ENCODE data around the gene SRSF10. TPM values are rescaled to one million over a fixed set of nuclear protein-coding genes. Genes with fewer than 3 reads are reported as not detected.
A peak's percentile ranks its signal among the peaks of the same experiment; 100 is the strongest.

Gene SRSF10
- total and polyA plus RNA-seq, 9 of the 15 experiments (the other 6 are each of a cell fraction or from before 2014, with no cell fraction given): 154 to 264 (median 205) TPM

GRCh38 chr1:23930270-23930669 lies 49.9 kb downstream of the SRSF10 start:
- H3K79me2 ChIP-seq (ENCODE audit: control insufficient read depth, insufficient read depth, low read length): no peaks in the 10 kb centered on the region
- H3K9ac ChIP-seq (ENCODE audit: insufficient read depth in 1 of 2, low read depth in 2 of 2, low read length in 2 of 2): no peak overlapping the region
- no peaks in the 10 kb centered on the region for H3K9me1 ChIP-seq (ENCODE audit: control insufficient read depth, insufficient read depth, low read length)
- POLR2A ChIA-PET: interaction anchor here (0.6 to 1.1 kb wide), 3 partner anchors 21 to 129 kb away, joined by 3 read pairs; no protein-coding TSS in a partner anchor
- H3K4me2 ChIP-seq (ENCODE audit: insufficient read depth, low read length): no peak overlapping the region
- in situ Hi-C loops (cut with MboI) (no loop called here), intact Hi-C loops (cut with micrococcal nuclease) (no loop called here)
- WGBS (ENCODE audit: insufficient coverage, low coverage, missing lambda C conversion rate): 37% methylated on average over 5 of the region's 5 CpGs
- peak in 2 of 4 experiments; percentile 6 to 7 for DNase-seq (ENCODE audit: extremely low read depth in 1 of 4, low spot score in 3 of 4)
- no peak for ATAC-seq
- H4K20me1 ChIP-seq (replicated peaks; ENCODE audit: control insufficient read depth, insufficient read depth, low read length): no peaks in the 10 kb centered on the region
- H3K36me3 ChIP-seq (ENCODE audit: control insufficient read depth, insufficient read depth, low read length): no peaks in the 10 kb centered on the region
- H3K27ac ChIP-seq (ENCODE audit: extremely low read depth, low read depth, low read length): no peak overlapping the region
- H3K4me3 ChIP-seq: no peak overlapping the region
- no peaks in the 10 kb centered on the region for H3K9me3 ChIP-seq (replicated peaks; ENCODE audit: control insufficient read depth, insufficient read depth, low read depth, low read length)
- no TSS peak for BruUV-seq (replicated peaks)
- FAIRE-seq: no peak
- TF ChIP-seq ZNF384 (IDR thresholded peaks at IDR 0.05; ENCODE audit: low read depth, low read length): peak; percentile 55; the same call in 1 of the 2 replicates
- TF ChIP-seq, protein P1, sequence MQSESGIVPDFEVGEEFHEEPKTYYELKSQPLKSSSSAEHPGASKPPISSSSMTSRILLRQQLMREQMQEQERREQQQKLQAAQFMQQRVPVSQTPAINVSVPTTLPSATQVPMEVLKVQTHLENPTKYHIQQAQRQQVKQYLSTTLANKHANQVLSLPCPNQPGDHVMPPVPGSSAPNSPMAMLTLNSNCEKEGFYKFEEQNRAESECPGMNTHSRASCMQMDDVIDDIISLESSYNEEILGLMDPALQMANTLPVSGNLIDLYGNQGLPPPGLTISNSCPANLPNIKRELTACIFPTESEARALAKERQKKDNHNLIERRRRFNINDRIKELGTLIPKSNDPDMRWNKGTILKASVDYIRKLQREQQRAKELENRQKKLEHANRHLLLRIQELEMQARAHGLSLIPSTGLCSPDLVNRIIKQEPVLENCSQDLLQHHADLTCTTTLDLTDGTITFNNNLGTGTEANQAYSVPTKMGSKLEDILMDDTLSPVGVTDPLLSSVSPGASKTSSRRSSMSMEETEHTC (IDR thresholded peaks at IDR 0.05): no peak
- peaks cover 0 to 3% of the 10 kb centered on the region in 2 experiments; a peak in 1 of 5 replicates for H3K4me1 ChIP-seq (replicated peaks in 1 of 2; ENCODE audit: control insufficient read depth in 2 of 2, insufficient read depth in 2 of 2, low read length in 2 of 2)
- H3K27me3 ChIP-seq (ENCODE audit: control insufficient read depth in 2 of 2, insufficient read depth in 2 of 2, low read length in 2 of 2): no peaks in the 10 kb centered on the region
- no peak overlapping the region for H2AFZ ChIP-seq (ENCODE audit: low read depth, low read length)
- CTCF ChIA-PET (ENCODE audit: low intra/inter-chr PET ratio): no interaction called here

DNA sequence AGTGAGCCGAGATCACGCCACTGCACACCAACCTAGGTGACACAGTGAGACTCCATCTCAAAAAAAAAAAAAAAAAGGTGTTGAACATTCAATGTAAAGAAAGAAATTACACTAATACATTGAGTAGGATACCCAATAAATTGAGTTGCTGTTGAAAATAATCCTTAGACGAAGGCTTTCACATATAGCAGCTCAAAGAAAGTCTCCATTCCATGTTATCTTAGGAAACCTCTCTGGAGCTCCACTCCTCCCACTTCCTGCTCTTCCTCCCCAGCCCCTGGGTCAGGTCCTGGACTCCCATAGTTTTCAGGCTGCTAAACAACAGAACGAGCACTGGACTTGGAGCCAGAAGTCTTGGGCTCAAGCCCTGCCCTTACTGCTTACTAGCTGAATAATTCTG lies 51.3 kb downstream of the SRSF10 start:
- 32% methylated on average over 4 of the region's 4 CpGs for WGBS (ENCODE audit: insufficient coverage, low coverage, missing lambda C conversion rate)
- in situ Hi-C loops (cut with MboI) (no loop called here), intact Hi-C loops (cut with micrococcal nuclease) (no loop called here)
- no TSS peak for BruUV-seq (replicated peaks)
- CTCF ChIA-PET (ENCODE audit: low intra/inter-chr PET ratio): no interaction called here
- Histone ChIP-seq H3K27me3 (ENCODE audit: control insufficient read depth in 2 of 2, insufficient read depth in 2 of 2, low read length in 2 of 2) (no peaks in the 10 kb centered on the region), H3K9me1 (ENCODE audit: control insufficient read depth, insufficient read depth, low read length) (no peaks in the 10 kb centered on the region), H3K9ac (ENCODE audit: insufficient read depth in 1 of 2, low read depth in 2 of 2, low read length in 2 of 2) (no peak overlapping the region), H3K79me2 (ENCODE audit: control insufficient read depth, insufficient read depth, low read length) (no peaks in the 10 kb centered on the region), H3K9me3 (replicated peaks; ENCODE audit: control insufficient read depth, insufficient read depth, low read depth, low read length) (no peaks in the 10 kb centered on the region), H2AFZ (ENCODE audit: low read depth, low read length) (peak overlapping the region; percentile 51), H3K4me1 (replicated peaks in 1 of 2; ENCODE audit: control insufficient read depth in 2 of 2, insufficient read depth in 2 of 2, low read length in 2 of 2) (peaks cover 0 to 3% of the 10 kb centered on the region in 2 experiments; a peak in 1 of 5 replicates), H3K36me3 (ENCODE audit: control insufficient read depth, insufficient read depth, low read length) (no peaks in the 10 kb centered on the region), H3K27ac (ENCODE audit: extremely low read depth, low read depth, low read length) (no peak overlapping the region), H3K4me3 (no peak overlapping the region), H4K20me1 (replicated peaks; ENCODE audit: control insufficient read depth, insufficient read depth, low read length) (no peaks in the 10 kb centered on the region), H3K4me2 (ENCODE audit: insufficient read depth, low read length) (no peak overlapping the region)
- ATAC-seq: no peak
- POLR2A ChIA-PET: interaction anchor here (1.0 kb wide), 2 partner anchors 10 to 26 kb away, joined by 3 read pairs; no protein-coding TSS in a partner anchor
- no peak for TF ChIP-seq NR1H2 (CRISPR knock-in tag; IDR thresholded peaks at IDR 0.05)
- no peak for TF ChIP-seq ZNF785 (CRISPR knock-in tag; IDR thresholded peaks at IDR 0.05)
- TF ChIP-seq, protein P2, sequence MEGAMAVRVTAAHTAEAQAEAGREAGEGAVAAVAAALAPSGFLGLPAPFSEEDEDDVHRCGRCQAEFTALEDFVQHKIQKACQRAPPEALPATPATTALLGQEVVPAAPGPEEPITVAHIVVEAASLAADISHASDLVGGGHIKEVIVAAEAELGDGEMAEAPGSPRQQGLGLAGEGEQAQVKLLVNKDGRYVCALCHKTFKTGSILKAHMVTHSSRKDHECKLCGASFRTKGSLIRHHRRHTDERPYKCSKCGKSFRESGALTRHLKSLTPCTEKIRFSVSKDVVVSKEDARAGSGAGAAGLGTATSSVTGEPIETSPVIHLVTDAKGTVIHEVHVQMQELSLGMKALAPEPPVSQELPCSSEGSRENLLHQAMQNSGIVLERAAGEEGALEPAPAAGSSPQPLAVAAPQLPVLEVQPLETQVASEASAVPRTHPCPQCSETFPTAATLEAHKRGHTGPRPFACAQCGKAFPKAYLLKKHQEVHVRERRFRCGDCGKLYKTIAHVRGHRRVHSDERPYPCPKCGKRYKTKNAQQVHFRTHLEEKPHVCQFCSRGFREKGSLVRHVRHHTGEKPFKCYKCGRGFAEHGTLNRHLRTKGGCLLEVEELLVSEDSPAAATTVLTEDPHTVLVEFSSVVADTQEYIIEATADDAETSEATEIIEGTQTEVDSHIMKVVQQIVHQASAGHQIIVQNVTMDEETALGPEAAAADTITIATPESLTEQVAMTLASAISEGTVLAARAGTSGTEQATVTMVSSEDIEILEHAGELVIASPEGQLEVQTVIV (CRISPR knock-in tag; IDR thresholded peaks at IDR 0.05; ENCODE audit: borderline replicate concordance): no peak
- no peak for TF ChIP-seq ZNF584 (CRISPR knock-in tag; IDR thresholded peaks at IDR 0.05; ENCODE audit: low read depth)
- TF ChIP-seq TEAD1 (CRISPR knock-in tag; IDR thresholded peaks at IDR 0.05): no peak
- TF ChIP-seq ZNF766 (CRISPR knock-in tag; conservative IDR thresholded peaks at IDR 0.05): peak; percentile 75
- FAIRE-seq: no peak
- peak in 1 of 4 experiments; percentile 14 for DNase-seq (ENCODE audit: extremely low read depth in 1 of 4, low spot score in 3 of 4)

All from K562 (cell line).